Epithelial cell of proximal tubule (primary cell): ENCODE measurements around the gene CBY1. TPM values are rescaled to one million over a fixed set of nuclear protein-coding genes. Genes with fewer than 3 reads are reported as not detected.

Source experiments
- DNase-seq: peaks from one replicate; pipeline ENCODE4 v3.0.0-alpha.2; 2011; ENCODE audit warnings: low read depth
- H3K4me3 ChIP-seq: 2 replicates; pipeline ENCODE4 v1.5.1; 2011; ENCODE audit warnings: low read depth, mild to moderate bottlenecking, low read length
- total RNA-seq: library from RNA; depleted of rRNA; stranded (reverse); fragments of >200 nt; gene quantifications from 2 replicates; pipeline ENCODE4 v1.2.3, GENCODE V29; 2015
- TF ChIP-seq, protein P1 (sequence below): conservative IDR thresholded peaks from 2 replicates; pipeline ENCODE4 v1.5.1; 2012; ENCODE audit warnings: low read depth, mild to moderate bottlenecking, low read length

The CBY1 gene
- total RNA-seq, 1 donor from 2014 or later = 28.9 TPM

DNA sequence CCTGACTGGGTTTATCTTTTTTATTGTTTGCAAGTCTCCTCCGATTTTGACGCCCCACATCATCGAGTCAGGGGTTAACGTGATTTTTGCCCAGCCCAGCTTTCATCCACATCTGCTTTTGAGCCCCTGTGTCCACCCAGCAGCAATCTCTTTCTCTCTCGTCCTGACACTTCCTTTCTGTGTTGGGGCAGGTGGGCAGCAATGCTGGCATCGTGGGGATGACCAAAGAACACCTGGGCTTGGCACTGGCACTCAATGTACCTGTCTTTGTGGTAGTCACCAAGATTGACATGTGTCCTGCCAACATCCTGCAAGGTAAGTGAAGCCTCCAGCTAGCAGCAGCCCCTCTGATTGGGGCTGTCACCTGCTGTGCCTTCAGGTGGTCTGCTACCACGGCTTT is 65.1 kb downstream of the CBY1 start:
- no peak overlapping the region for H3K4me3 ChIP-seq
- TF ChIP-seq, protein P1, sequence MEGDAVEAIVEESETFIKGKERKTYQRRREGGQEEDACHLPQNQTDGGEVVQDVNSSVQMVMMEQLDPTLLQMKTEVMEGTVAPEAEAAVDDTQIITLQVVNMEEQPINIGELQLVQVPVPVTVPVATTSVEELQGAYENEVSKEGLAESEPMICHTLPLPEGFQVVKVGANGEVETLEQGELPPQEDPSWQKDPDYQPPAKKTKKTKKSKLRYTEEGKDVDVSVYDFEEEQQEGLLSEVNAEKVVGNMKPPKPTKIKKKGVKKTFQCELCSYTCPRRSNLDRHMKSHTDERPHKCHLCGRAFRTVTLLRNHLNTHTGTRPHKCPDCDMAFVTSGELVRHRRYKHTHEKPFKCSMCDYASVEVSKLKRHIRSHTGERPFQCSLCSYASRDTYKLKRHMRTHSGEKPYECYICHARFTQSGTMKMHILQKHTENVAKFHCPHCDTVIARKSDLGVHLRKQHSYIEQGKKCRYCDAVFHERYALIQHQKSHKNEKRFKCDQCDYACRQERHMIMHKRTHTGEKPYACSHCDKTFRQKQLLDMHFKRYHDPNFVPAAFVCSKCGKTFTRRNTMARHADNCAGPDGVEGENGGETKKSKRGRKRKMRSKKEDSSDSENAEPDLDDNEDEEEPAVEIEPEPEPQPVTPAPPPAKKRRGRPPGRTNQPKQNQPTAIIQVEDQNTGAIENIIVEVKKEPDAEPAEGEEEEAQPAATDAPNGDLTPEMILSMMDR = no peak
- DNase-seq = no peak

Other genes starting within 250 kb of the CBY1 start
- gene KCNJ4, start 201.4 kb upstream of the CBY1 start, total RNA-seq = 0.07 TPM in 1 of 2 replicates, not detected in the other
- 23.4 and 27.1 TPM in 2 replicates for gene KDELR3, start 188.5 kb upstream of the CBY1 start, total RNA-seq
- 186 and 275 TPM in 2 replicates for gene DDX17, start 150.3 kb upstream of the CBY1 start, total RNA-seq
- gene DMC1, start 86.5 kb upstream of the CBY1 start, total RNA-seq = 4.4 and 6.3 TPM in 2 replicates
- 1.0 and 2.0 TPM in 2 replicates for gene FAM227A, start 246 bp upstream of the CBY1 start, total RNA-seq
- 67.6 and 99.6 TPM in 2 replicates for gene TOMM22, start 25.3 kb downstream of the CBY1 start, total RNA-seq
- 70.9 and 89.6 TPM in 2 replicates for gene JOSD1, start 44.3 kb downstream of the CBY1 start, total RNA-seq
- gene GTPBP1, start 49.3 kb downstream of the CBY1 start, total RNA-seq = 27.8 and 36.2 TPM in 2 replicates
- gene SUN2, start 99.4 kb downstream of the CBY1 start, total RNA-seq = 67.8 and 88.2 TPM in 2 replicates
- 12.2 and 19.9 TPM in 2 replicates for gene DNAL4, start 137.5 kb downstream of the CBY1 start, total RNA-seq
- gene NPTXR, start 187.4 kb downstream of the CBY1 start, total RNA-seq = 0.58 and 0.72 TPM in 2 replicates
- gene CBX6, start 215.6 kb downstream of the CBY1 start, total RNA-seq = 36.7 and 43.5 TPM in 2 replicates